HG03354 (cell line): ENCODE measurements around the gene SIN3B.

ENCODE experiments used
- ATAC-seq: cut with Tn5 transposase; IDR thresholded peaks from one replicate; pipeline ENCODE4 v1.9.1; 2021; ENCODE audit warnings: mild to moderate bottlenecking; ENCODE audit not compliant: unreplicated experiment, poor library complexity, severe bottlenecking

SIN3B gene

GRCh38 chr19:16901491-16902175, 72.4 kb downstream of the SIN3B start:
- no peak for ATAC-seq

- no peak for ATAC-seq
Measured at GRCh38 chr19:16902545-16902944, 73.3 kb downstream of the SIN3B start.

GRCh38 chr19:16903347-16903746, 74.1 kb downstream of the SIN3B start:
- ATAC-seq = no peak

GRCh38 chr19:16904599-16904998, 75.4 kb downstream of the SIN3B start:
- no peak for ATAC-seq

- ATAC-seq = no peak
Measured at GRCh38 chr19:16908759-16909158, 79.6 kb downstream of the SIN3B start.

- ATAC-seq = no peak
Measured at GRCh38 chr19:16911046-16911445, 81.8 kb downstream of the SIN3B start.

GRCh38 chr19:16912780-16913179, 83.6 kb downstream of the SIN3B start:
- ATAC-seq = no peak

GRCh38 chr19:16914421-16914820, 85.2 kb downstream of the SIN3B start:
- no peak for ATAC-seq

- no peak for ATAC-seq
Measured at GRCh38 chr19:16915135-16915534, 85.9 kb downstream of the SIN3B start.

- no peak for ATAC-seq
Measured at GRCh38 chr19:16915734-16916133, 86.5 kb downstream of the SIN3B start.

GRCh38 chr19:16917401-16917800, 88.2 kb downstream of the SIN3B start:
- no peak for ATAC-seq

- no peak for ATAC-seq
Measured at GRCh38 chr19:16919496-16919895, 90.3 kb downstream of the SIN3B start.

- ATAC-seq = no peak
Measured at GRCh38 chr19:16920816-16921529, 91.8 kb downstream of the SIN3B start.

- no peak for ATAC-seq
Measured at GRCh38 chr19:16921766-16922591, 92.8 kb downstream of the SIN3B start.

GRCh38 chr19:16922592-16922934, 93.4 kb downstream of the SIN3B start:
- no peak for ATAC-seq

- ATAC-seq = no peak
Measured at GRCh38 chr19:16922949-16923348, 93.8 kb downstream of the SIN3B start.

GRCh38 chr19:16927883-16928282, 98.7 kb downstream of the SIN3B start:
- ATAC-seq = no peak

- no peak for ATAC-seq
Measured at GRCh38 chr19:16928351-16928750, 99.2 kb downstream of the SIN3B start.

- no peak for ATAC-seq
Measured at GRCh38 chr19:16928916-16929315, 99.7 kb downstream of the SIN3B start.
